Ishikawa (cell line): ENCODE measurements around the gene LRRC74B.

ENCODE experiments used
- CEBPB ChIP-seq: IDR thresholded peaks from 2 replicates; pipeline ENCODE4 v1.6.1; 2012
- CREB1 ChIP-seq: IDR thresholded peaks from 2 replicates; pipeline ENCODE4 v1.6.1; 2012; ENCODE audit warnings: low read depth
- EGR1 ChIP-seq: IDR thresholded peaks from 2 replicates; pipeline ENCODE4 v1.6.1; 2012
- EP300 ChIP-seq: IDR thresholded peaks from 2 replicates; pipeline ENCODE4 v1.6.1; 2012; ENCODE audit warnings: borderline replicate concordance
- FOXM1 ChIP-seq: IDR thresholded peaks from 2 replicates; pipeline ENCODE4 v1.6.1; 2012; ENCODE audit warnings: low read depth, borderline replicate concordance
- MAX ChIP-seq: IDR thresholded peaks from 2 replicates; pipeline ENCODE4 v1.6.1; 2012
- NFIC ChIP-seq: IDR thresholded peaks from 2 replicates; pipeline ENCODE4 v1.6.1; 2012
- RAD21 ChIP-seq: IDR thresholded peaks from 2 replicates; pipeline ENCODE4 v1.6.1; 2012; ENCODE audit warnings: low read depth
- REST ChIP-seq: IDR thresholded peaks from 2 replicates; pipeline ENCODE4 v1.6.1; 2012; ENCODE audit warnings: low read depth, mild to moderate bottlenecking
- TAF1 ChIP-seq: IDR thresholded peaks from 2 replicates; pipeline ENCODE4 v1.6.1; 2012; ENCODE audit warnings: low read depth, mild to moderate bottlenecking
- TCF12 ChIP-seq: IDR thresholded peaks from 2 replicates; pipeline ENCODE4 v1.6.1; 2012; ENCODE audit warnings: low read depth
- TEAD4 ChIP-seq: IDR thresholded peaks from 2 replicates; pipeline ENCODE4 v1.6.1; 2012
- USF1 ChIP-seq: IDR thresholded peaks from 2 replicates; pipeline ENCODE4 v1.6.1; 2012
- YY1 ChIP-seq: IDR thresholded peaks from 2 replicates; pipeline ENCODE4 v1.6.1; 2012; ENCODE audit warnings: low read depth
- ZBTB7A ChIP-seq: IDR thresholded peaks from 2 replicates; pipeline ENCODE4 v1.6.1; 2012; ENCODE audit warnings: low read depth

LRRC74B gene

GRCh38 chr22:21092797-21093554 is 47.2 kb downstream of the LRRC74B start:
- TF ChIP-seq FOXM1 = no peak
- TF ChIP-seq ZBTB7A = no peak
- no peak for TF ChIP-seq TEAD4
- TF ChIP-seq CREB1 = no peak
- no peak for TF ChIP-seq EP300
- TF ChIP-seq TAF1 = no peak
- no peak for TF ChIP-seq MAX
- TF ChIP-seq TCF12 = no peak
- TF ChIP-seq NFIC = no peak

GRCh38 chr22:21094911-21095772 is 49.4 kb downstream of the LRRC74B start:
- TF ChIP-seq ZBTB7A (no peak), USF1 (no peak)

- no peak for TF ChIP-seq ZBTB7A
- no peak for TF ChIP-seq RAD21
- no peak for TF ChIP-seq NFIC
These were observed 50.0 kb downstream of the LRRC74B start for GRCh38 chr22:21095773-21096107.

- TF ChIP-seq EP300 (no peak), TEAD4 (no peak), MAX (no peak), CREB1 (no peak), RAD21 (no peak), EGR1 (no peak), CEBPB (no peak), ZBTB7A (no peak), REST (no peak)
These were observed 52.4 kb downstream of the LRRC74B start for GRCh38 chr22:21098099-21098671.

GRCh38 chr22:21099578-21099977 is 53.8 kb downstream of the LRRC74B start:
- no peak for TF ChIP-seq YY1
- TF ChIP-seq MAX = no peak
- TF ChIP-seq ZBTB7A = no peak
- TF ChIP-seq CEBPB = no peak
- TF ChIP-seq NFIC = no peak
- no peak for TF ChIP-seq CREB1
- no peak for TF ChIP-seq TAF1
- TF ChIP-seq EGR1 = no peak
- no peak for TF ChIP-seq TEAD4
- TF ChIP-seq TCF12 = no peak
- TF ChIP-seq FOXM1 = no peak
- TF ChIP-seq EP300 = no peak
- no peak for TF ChIP-seq USF1
- TF ChIP-seq REST = no peak
- TF ChIP-seq RAD21 = no peak
